GM23248 (cell line): Measurements from ENCODE around the gene ARL1.

ENCODE experiments used
- EZH2 ChIP-seq: fragments of 200-600 bp; sonication (generic); IDR thresholded peaks from 2 replicates; pipeline ENCODE4 v1.6.1; 2018; ENCODE audit warnings: antibody characterized with exemption, mild to moderate bottlenecking; ENCODE audit not compliant: insufficient read depth, poor library complexity, severe bottlenecking
- EZH2phosphoT487 ChIP-seq: fragments of 200-600 bp; sonication (generic); IDR thresholded peaks from 2 replicates; pipeline ENCODE4 v1.6.1; 2018; ENCODE audit warnings: antibody characterized with exemption, moderate library complexity, mild to moderate bottlenecking, low read depth; ENCODE audit not compliant: insufficient read depth

DNA sequence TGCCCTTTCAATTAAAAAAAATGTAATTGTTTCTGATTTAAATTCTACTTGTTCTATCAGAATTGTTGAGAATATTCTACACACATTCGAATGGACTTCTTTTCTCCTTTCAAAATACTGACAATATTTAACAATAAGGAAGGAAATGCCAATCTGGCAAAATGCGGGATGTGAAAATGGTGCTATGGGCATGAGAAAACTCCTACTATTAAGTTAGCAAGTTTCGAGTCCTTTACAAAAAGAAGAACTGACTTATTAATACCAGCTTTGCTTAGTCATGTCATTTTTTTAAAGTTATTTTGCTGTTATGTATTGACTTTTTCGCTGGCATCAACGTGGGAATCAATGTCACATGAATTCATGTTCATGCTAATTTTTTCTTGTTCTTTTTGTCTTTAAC lies 31.7 kb upstream of the ARL1 start:
- no peak for TF ChIP-seq EZH2
- TF ChIP-seq EZH2phosphoT487, result no peak
